Measurements from ENCODE around the gene CFAP54.
A peak's percentile ranks its signal among the peaks of the same experiment; 100 is the strongest.
"Not testable (repeated sequence)": the region's sequence is repeated elsewhere in the genome, so short reads cannot be mapped to it uniquely, and the experiment has no call there.

Gene CFAP54

DNA sequence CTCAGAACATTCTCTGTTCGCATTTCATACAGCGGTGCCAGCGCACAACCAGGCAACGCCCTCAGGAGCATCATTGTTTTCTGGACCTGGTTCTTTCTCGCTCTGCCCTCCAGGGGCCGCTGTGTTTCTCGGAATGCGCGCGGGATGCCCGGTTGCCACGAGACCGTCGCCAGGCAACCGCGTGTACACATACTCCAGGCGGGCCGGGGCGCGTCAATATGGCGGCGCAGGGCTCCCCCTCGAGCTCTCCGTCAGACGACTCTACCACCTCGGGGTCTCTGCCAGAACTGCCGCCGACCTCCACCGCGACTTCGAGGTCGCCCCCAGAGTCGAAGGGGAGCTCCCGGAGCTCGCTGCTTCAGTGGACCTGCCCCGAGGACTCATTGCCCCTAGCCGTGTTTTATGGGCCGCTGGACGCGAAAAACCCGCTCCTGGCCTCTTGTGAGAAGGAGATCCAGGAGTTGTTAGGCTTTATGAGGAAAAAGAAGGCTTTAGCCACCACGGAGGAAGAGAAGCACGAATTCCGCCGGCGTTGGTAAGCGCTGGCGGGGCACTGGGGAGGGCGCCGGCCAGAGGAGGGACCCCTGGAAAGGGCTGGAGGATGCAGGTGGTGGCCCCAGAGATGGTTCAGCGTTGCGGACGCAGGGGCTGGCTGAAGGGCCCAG is at the start of gene CFAP54:
Gene CFAP54, plus strand, starts transcription at position 186 of the 665 bp plus-strand sequence. Its CDS starts 33 bp downstream, at position 219.
- DNase-seq (ENCODE audit: low spot score), result peak; percentile 98

- DNase-seq (ENCODE audit: low spot score), result peak; percentile 21
These were observed 47.6 kb upstream of the CFAP54 start for GRCh38 chr12:96441816-96442215.

DNA sequence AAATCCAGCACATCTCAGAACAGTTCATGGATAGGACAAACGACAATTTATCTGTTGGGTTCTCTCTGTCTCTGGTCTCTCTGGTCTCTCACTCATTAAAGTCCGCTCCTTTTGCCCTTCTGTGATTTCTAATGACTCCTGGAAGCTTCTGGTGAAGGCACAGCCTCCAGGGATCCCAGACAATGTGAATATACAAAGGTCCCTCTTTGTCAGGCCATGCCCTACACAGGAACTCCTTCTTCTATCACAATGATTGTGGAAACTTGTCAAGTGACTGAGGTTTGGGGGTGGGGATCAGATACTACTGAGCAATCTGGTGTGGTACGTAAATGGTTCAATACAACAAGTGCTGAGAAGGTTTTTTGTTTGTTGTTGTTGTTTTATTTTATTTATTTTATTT is 46.5 kb upstream of the CFAP54 start:
- no peak for DNase-seq (ENCODE audit: low spot score)

DNA sequence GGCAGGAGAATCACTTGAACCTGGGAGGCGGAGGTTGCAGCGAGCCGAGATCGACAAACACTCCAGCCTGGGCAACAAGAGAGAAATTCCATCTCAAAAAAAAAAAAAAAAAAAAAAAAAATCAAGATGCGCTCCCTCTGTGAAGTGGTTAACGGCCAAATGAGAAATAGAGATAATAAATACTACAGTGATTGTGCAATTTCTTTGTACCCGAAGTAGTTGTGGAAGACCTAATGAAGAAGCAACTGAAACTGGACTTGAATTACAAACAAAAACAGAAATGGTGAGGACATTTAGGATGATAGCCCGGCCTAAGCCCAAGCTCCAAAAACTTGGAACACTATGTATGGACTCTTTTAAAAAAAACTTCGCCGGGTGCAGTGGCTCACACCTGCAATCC is 45.0 kb upstream of the CFAP54 start:
- no peak for DNase-seq (ENCODE audit: low spot score)

- DNase-seq (ENCODE audit: low spot score), result peak; percentile 88
These were observed 43.4 kb upstream of the CFAP54 start for GRCh38 chr12:96445691-96446583.

GRCh38 chr12:96447256-96447655 is 42.1 kb upstream of the CFAP54 start:
- no peak for DNase-seq (ENCODE audit: low spot score)

GRCh38 chr12:96448300-96448699 is 41.1 kb upstream of the CFAP54 start:
- no peak for DNase-seq (ENCODE audit: low spot score)

DNA sequence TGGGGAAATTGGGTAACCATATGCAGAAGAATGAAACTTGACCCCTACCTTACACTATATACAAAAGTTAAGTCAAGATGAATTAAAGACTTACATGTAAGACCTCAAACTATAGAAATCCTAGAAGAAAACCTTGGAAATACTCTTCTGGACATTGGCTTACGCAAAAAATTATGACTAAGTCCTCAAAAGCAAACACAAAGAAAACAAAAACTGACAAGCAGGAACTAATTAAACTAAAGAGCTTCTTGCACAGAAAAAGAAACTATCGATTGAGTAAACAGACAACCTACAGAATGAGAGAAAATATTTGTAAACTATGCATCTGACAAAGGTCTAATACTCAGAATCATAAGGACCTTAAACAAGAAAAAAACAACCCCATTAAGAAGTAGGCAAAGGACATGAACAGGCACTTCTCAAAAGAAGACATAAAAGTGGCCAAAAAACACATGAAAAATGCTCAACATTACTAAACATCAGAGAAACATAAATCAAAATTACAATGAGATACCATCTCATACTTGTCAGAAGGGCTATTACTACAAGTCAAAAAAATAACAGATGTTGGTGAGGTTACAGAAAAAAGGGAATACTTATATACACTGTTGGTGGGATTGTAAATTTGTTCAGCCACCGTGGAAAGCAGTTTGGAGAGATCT is 37.0 kb upstream of the CFAP54 start:
- no peak for DNase-seq (ENCODE audit: low spot score)

DNA sequence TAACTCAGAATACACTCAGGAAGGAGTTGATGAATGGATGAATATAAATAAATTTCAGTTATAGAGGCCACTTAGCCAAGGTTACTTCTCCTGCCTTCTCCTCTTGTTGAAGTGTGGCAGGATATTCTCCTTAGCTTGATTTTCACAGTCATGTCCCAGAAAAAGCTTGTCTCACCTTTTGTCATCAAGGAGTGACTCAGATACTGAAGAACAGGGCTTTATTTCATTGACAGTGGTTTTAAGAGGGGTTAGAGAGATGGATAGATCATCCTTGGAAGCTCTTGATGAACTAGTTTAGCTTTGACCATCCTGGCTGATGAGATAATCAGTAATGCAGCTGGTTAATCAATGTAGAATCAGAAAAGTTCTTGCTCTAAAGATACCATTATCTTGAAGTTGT is 35.0 kb upstream of the CFAP54 start:
- DNase-seq (ENCODE audit: low spot score), result no peak

DNA sequence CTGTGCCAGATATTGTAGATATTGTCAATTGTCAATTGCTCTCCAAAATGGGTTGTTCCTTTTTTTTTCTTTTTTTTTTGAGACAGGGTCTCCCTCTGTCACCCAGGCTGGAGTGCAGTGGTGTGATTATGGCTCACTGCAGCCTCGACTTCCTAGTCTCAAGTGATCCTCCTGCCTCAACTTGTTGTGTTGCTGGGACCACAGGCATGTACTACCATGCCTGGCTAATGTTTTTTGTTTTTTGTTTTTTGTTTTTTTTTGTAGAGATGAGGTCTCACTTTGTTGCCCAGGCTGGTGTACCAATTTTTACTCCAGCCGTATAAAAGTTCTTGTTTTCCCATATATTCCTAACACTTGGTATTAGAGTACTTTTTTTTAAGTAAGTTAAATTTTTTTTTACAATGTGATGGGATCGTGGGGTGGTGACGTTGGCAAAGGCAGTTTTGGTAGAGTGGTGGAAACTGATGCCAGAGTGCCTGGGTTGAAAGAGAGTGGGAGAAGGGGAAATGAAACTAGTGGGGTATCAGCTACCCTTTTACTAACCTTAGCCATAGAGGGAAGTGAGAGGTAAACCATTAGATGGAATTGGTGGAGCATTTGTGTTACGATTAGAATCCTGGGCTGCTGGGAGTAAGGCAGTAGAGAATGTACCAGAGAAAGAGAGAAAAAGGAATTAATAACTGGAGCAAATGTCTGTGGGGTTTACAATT is 33.0 kb upstream of the CFAP54 start:
- DNase-seq (ENCODE audit: low spot score), result no peak

DNA sequence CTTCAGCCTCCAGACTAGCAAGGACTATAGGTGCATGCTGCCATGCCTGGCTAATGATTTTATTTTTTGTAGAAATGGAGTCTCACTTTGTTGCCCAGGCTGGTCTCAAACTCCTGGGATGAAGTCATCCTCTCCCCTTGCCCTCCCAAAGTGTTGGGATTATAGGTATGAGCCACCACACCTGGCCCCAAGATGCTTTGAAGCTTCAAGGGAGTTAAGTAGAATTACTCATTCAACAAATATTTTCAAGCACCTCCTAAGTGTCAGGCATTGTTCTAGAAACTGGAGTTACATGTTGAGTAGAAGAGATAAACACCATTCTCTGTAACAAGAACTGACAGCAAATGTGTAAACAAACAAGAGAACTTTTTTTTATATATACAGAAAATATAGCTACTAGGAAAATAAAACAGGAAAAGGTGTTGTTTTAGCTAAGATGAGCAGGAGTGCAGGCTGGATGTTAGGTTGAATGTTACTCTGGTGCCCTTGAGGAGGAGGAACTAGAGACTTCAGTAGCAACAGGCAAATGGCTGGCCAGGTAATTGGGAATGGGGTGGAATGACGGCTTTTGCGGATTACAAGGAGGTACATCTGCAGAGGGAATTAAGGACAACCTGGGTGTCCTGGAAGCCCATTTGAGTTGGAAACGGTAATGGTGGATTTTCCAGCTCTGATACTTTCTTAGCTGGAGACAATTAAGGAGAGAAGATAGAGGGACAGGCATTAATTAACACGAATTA is 32.0 kb upstream of the CFAP54 start:
- no peak for DNase-seq (ENCODE audit: low spot score)

DNA sequence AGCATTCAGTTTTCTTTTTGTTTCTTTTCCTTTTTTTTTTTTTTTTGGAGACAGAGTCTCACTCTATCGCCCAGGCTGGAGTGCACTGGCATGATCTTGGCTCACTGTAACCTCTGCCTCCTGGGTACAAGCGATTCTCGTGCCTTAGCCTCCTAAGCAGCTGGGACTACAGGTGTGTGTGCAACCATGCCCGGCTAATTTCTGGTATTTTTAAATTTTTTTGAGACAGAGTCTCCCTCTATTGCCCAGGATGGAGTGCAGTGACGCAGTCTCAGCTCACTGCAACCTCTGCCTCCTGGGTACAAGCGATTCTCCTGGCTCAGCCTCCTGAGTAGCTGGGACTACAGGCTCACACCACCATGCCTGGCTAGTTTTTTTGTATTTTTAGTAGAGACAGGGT is 30.1 kb upstream of the CFAP54 start:
- not testable (repeated sequence) for DNase-seq (ENCODE audit: low spot score)

- no peak for DNase-seq (ENCODE audit: low spot score)
These were observed 26.7 kb upstream of the CFAP54 start for GRCh38 chr12:96462571-96463280.

DNA sequence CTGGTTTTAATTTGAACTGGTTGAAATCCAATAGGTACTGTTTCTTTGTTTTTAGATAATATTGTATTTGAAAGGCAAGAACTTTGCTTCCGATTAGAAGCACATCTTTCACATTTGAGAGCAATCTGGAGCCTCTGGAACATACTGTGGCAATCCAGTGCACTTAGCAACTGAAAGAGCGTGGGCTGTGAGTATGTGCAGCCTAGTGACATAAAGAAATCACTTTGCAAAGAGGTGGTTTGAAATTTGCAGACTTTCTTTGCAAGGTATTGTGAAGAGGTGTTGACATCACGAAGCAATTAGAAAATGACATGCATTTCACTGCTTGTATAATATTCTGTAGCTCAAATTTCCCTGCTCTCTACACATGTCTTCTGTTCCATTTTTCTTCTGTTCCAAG is 23.5 kb upstream of the CFAP54 start:
- DNase-seq (ENCODE audit: low spot score), result no peak

- DNase-seq (ENCODE audit: low spot score), result no peak
These were observed 22.2 kb upstream of the CFAP54 start for GRCh38 chr12:96466939-96467751.

DNA sequence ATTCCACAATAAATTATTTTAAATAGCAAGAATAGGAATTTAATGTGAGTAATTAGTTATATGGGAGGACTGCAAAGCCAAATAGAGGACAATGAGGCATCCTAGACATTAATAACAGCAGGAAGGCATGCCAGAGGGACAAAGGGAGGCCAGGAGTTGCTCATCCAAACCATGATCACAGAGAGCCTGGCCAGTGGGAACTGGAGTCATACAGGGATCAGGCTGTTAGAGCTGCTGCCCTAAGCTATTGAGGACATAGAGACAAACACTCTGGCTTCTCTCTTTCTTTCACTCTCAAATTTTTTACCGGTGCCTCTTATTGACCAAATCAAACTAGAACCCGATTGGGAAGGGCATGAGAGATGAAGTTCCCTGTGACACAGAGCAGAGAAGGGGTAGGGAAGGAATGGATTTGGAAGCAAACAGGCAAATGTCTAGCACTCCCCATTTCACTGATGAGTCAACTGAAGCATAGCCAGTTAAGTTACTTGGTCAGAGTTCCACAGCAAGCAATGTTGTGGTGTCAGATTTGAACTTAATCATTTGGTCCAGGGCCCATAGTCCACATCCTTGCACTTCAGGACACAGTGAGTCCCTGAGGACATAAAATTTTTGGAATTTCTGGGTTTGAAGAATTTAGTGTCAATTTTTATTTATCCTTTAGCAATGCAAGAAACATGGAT is 17.9 kb upstream of the CFAP54 start:
- no peak for DNase-seq (ENCODE audit: low spot score)

- no peak for DNase-seq (ENCODE audit: low spot score)
These were observed 17.0 kb upstream of the CFAP54 start for GRCh38 chr12:96472384-96472783.

GRCh38 chr12:96473394-96474093 is 15.8 kb upstream of the CFAP54 start:
- DNase-seq (ENCODE audit: low spot score), result peak; percentile 23

DNA sequence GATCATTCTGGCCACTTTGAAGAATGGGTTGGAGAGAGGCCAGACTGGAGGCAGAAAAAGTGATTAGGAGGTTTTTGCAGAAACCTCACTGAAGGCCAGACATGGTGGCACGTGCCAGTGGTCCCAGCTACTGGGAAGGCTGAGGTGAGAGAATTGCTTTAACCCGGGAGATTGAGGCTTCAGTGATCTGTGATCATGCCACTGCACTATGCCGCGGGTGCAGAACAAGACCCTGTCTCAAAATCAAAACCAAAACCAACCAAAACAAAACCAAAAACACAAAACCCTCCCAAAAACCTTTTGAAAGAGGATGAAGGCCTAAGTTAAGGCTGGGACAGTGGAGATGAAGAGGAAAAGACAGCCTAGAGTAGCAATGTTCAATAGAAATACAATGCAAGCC is 15.2 kb upstream of the CFAP54 start:
- no peak for DNase-seq (ENCODE audit: low spot score)

Data from CD4-positive, alpha-beta T cell treated with Interleukin-15 for 4 hours (primary cell).